H9 (cell line): ENCODE measurements around the gene RAB1A. TPM values are rescaled to one million over a fixed set of nuclear protein-coding genes. Genes with fewer than 3 reads are reported as not detected.
A peak's percentile ranks its signal among the peaks of the same experiment; 100 is the strongest.

Experiments used
- DNase-seq: peaks from one replicate; pipeline ENCODE4 v3.0.0-alpha.2; 2017
- H2AFZ ChIP-seq: one replicate; pipeline ENCODE4 v1.6.1; 2013; ENCODE audit warnings: mild to moderate bottlenecking, low read length, control low read depth, moderate library complexity
- H2AK5ac ChIP-seq: 2 replicates; pipeline ENCODE4 v1.6.1; 2013; ENCODE audit warnings: low read length, control low read depth, mixed read lengths; ENCODE audit not compliant: insufficient read length
- H2BK120ac ChIP-seq: one replicate; pipeline ENCODE4 v1.6.1; 2013; ENCODE audit warnings: low read depth, mild to moderate bottlenecking, low read length, control low read depth, inconsistent platforms; ENCODE audit not compliant: poor library complexity, severe bottlenecking
- H2BK12ac ChIP-seq: 2 replicates; pipeline ENCODE4 v1.6.1; 2013; ENCODE audit warnings: low read length, control low read depth, mixed read lengths, low read depth; ENCODE audit not compliant: insufficient read length
- H2BK15ac ChIP-seq: 2 replicates; pipeline ENCODE4 v1.6.1; 2013; ENCODE audit warnings: low read depth, low read length, control low read depth
- H2BK20ac ChIP-seq: one replicate; pipeline ENCODE4 v1.6.1; 2013; ENCODE audit warnings: low read depth, mild to moderate bottlenecking, low read length, control low read depth, inconsistent platforms; ENCODE audit not compliant: poor library complexity, severe bottlenecking
- H2BK5ac ChIP-seq: 2 replicates; pipeline ENCODE4 v1.6.1; 2013; ENCODE audit warnings: low read length, control low read depth, mixed read lengths; ENCODE audit not compliant: insufficient read length
- H3K14ac ChIP-seq: 2 replicates; pipeline ENCODE4 v1.6.1; 2013; ENCODE audit warnings: low read length, control low read depth; ENCODE audit not compliant: insufficient read depth
- H3K18ac ChIP-seq: 2 replicates; pipeline ENCODE4 v1.6.1; 2013; ENCODE audit warnings: low read depth, mild to moderate bottlenecking, mixed read lengths, low read length, control low read depth; ENCODE audit not compliant: insufficient read length
- H3K23ac ChIP-seq: 2 replicates; pipeline ENCODE4 v1.6.1; 2013; ENCODE audit warnings: low read length, control low read depth, mixed read lengths, low read depth; ENCODE audit not compliant: insufficient read length
- H3K23me2 ChIP-seq: 2 replicates; pipeline ENCODE4 v1.6.1; 2013; ENCODE audit warnings: low read depth, mild to moderate bottlenecking, mixed read lengths, low read length, control low read depth; ENCODE audit not compliant: insufficient read length, poor library complexity, severe bottlenecking
- H3K27ac ChIP-seq: 2 replicates; pipeline ENCODE4 v1.5.1; 2013; ENCODE audit warnings: low read length, control low read depth, mixed read lengths, low read depth; ENCODE audit not compliant: insufficient read length
- H3K27me3 ChIP-seq: 2 replicates; pipeline ENCODE4 v1.6.1; 2013; ENCODE audit warnings: low read length, control low read depth, inconsistent platforms; ENCODE audit not compliant: insufficient read depth
- H3K4ac ChIP-seq: 2 replicates; pipeline ENCODE4 v1.6.1; 2013; ENCODE audit warnings: low read depth, mild to moderate bottlenecking, control low read depth, inconsistent platforms, low read length, moderate library complexity
- H3K4me1 ChIP-seq: 2 replicates; pipeline ENCODE4 v1.6.1; 2013; ENCODE audit warnings: low read length, control low read depth, inconsistent platforms; ENCODE audit not compliant: insufficient read depth
- H3K4me2 ChIP-seq: 2 replicates; pipeline ENCODE4 v1.6.1; 2013; ENCODE audit warnings: low read length, control low read depth, mixed read lengths; ENCODE audit not compliant: insufficient read length, insufficient read depth
- H3K56ac ChIP-seq: 2 replicates; pipeline ENCODE4 v1.6.1; 2013; ENCODE audit warnings: low read depth, mild to moderate bottlenecking, mixed read lengths, low read length, control low read depth; ENCODE audit not compliant: insufficient read length
- H3K79me1 ChIP-seq: 2 replicates; pipeline ENCODE4 v1.6.1; 2013; ENCODE audit warnings: low read depth, mild to moderate bottlenecking, moderate library complexity, low read length, control low read depth, inconsistent platforms; ENCODE audit not compliant: insufficient read depth, poor library complexity, severe bottlenecking
- H3K79me2 ChIP-seq: 2 replicates; pipeline ENCODE4 v1.6.1; 2013; ENCODE audit warnings: low read length, control low read depth, inconsistent platforms; ENCODE audit not compliant: insufficient read depth
- H3K9ac ChIP-seq: 2 replicates; pipeline ENCODE4 v1.6.1; 2013; ENCODE audit warnings: low read length, control low read depth, mixed read lengths; ENCODE audit not compliant: insufficient read length; ENCODE audit errors: extremely low read depth
- H3K9me3 ChIP-seq: one replicate; pipeline ENCODE4 v1.6.1; 2013; ENCODE audit warnings: low read depth, low read length, inconsistent platforms; ENCODE audit not compliant: control insufficient read depth
- H3T11ph ChIP-seq: one replicate; pipeline ENCODE4 v1.6.1; 2013; ENCODE audit warnings: mild to moderate bottlenecking, low read length, control low read depth, inconsistent platforms
- H4K20me1 ChIP-seq: one replicate; pipeline ENCODE4 v1.6.1; 2013; ENCODE audit not compliant: control insufficient read depth, insufficient read length, insufficient read depth
- H4K5ac ChIP-seq: 2 replicates; pipeline ENCODE4 v1.6.1; 2013; ENCODE audit warnings: low read depth, mild to moderate bottlenecking, mixed read lengths, low read length, control low read depth; ENCODE audit not compliant: insufficient read length
- H4K8ac ChIP-seq: replicated peaks from 2 replicates; pipeline ENCODE4 v1.6.1; 2013; ENCODE audit warnings: low read length, control low read depth, mixed read lengths, low read depth; ENCODE audit not compliant: insufficient read length
- H4K91ac ChIP-seq: 2 replicates; pipeline ENCODE4 v1.6.1; 2013; ENCODE audit warnings: low read depth, mild to moderate bottlenecking, moderate library complexity, mixed read lengths, low read length, control low read depth; ENCODE audit not compliant: insufficient read length
- H3K27ac Mint-ChIP-seq, 3 experiments: 2 replicates in 2 of 3; 3 replicates in 1 of 3; pipeline ENCODE4 v1.8.0; 2020 to 2021; ENCODE audit warnings: mixed read lengths in 3 of 3, mild to moderate bottlenecking in 1 of 3, moderate library complexity in 1 of 3
- H3K27me3 Mint-ChIP-seq: 2 replicates; pipeline ENCODE4 v1.8.0; 2021; ENCODE audit warnings: low read depth, mild to moderate bottlenecking, moderate library complexity, mixed read lengths
- H3K36me3 Mint-ChIP-seq, 3 experiments: 2 replicates in 2 of 3; 3 replicates in 1 of 3; pipeline ENCODE4 v1.8.0; 2020 to 2021; ENCODE audit warnings: low read depth in 3 of 3, mixed read lengths in 3 of 3; ENCODE audit not compliant: insufficient read depth in 1 of 3
- H3K4me1 Mint-ChIP-seq, 2 experiments: 2 replicates each; pipeline ENCODE4 v1.8.0; 2020; ENCODE audit warnings: mixed read lengths in 2 of 2
- H3K4me3 Mint-ChIP-seq, 2 experiments: 2 replicates in 1 of 2; 3 replicates in 1 of 2; pipeline ENCODE4 v1.8.0; 2020 to 2021; ENCODE audit warnings: mild to moderate bottlenecking in 2 of 2, mixed read lengths in 2 of 2, moderate library complexity in 1 of 2
- H3K9me3 Mint-ChIP-seq, 2 experiments: 2 replicates in 1 of 2; 3 replicates in 1 of 2; pipeline ENCODE4 v1.8.0; 2020; ENCODE audit warnings: mild to moderate bottlenecking in 2 of 2, mixed read lengths in 2 of 2, moderate library complexity in 1 of 2
- WGBS: extraction: QIAGEN DNeasy Blood & Tissue Kit; methylation state at CpG from one replicate; pipeline ENCODE4 v1.1.7; 2013; ENCODE audit warnings: missing lambda C conversion rate, low lambda C conversion rate, mixed read lengths; ENCODE audit not compliant: insufficient read length; ENCODE audit errors: extremely low coverage; 5-methylcytosine and 5-hydroxymethylcytosine counted together
- total RNA-seq: library from RNA; stranded (reverse); gene quantifications from 2 replicates; pipeline ENCODE4 v1.2.1, GENCODE V29; 2021
- TF ChIP-seq, protein P1 (sequence below): fragments of 200-600 bp; sonication (generic); conservative IDR thresholded peaks from 3 replicates; pipeline ENCODE4 v1.8.0; 2021; ENCODE audit warnings: antibody characterized with exemption, mild to moderate bottlenecking

RAB1A gene
- total RNA-seq, 1 experiment from 2014 or later = 112 TPM

DNA sequence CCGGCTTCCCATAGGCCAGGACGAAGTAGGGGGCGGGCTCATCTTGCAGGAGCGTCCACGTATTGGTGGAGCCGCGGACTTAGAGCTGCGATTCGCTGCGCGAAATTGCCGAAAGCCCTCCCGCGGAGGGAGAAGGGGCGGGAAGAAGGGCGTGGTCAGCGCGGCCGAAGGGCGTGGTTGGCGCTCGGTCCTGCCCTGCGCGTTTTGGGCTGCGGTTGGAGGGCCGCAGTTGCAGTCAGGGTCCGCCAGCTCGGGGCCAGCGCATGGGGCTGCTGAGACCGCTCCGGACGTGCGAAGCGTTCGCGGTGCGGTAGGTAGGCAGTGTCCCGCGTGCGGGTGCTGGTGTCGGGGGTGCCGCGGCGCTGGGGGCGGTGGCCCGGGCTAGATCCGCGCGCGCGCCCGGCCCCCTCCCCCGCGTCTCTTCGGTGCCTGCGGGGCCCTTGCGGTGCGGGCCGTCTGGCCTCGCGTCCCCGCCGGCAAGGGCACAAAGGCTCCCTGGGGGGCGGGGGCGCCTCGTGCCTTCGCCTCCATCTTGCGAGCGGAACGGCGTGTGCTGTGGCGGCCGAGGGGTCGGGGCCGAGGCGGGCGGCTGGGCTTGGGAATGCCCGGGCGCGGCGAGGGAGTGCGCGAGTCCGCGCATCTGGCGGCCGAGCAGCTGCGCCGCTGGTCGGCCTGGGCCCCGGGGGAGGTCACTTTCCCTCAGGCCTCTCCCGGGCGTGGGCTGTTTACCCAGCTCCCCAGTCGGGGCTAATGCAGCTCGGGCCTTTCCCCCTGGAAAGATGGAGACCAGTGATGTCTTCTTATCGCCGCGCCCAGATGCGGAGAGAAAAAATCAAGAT, 73.5 kb downstream of the RAB1A start, which contains the start of gene CEP68:
Gene CEP68, plus strand, starts transcription at position 202 of the 839 bp plus-strand sequence. CDS start 13,029 bp downstream, outside the sequence.
- Histone ChIP-seq H3K56ac (no peak within 1 kb of the TSS), H4K91ac (no peak within 1 kb of the TSS), H3K14ac (peak within 1 kb of the TSS; percentile 87), H2AK5ac (no peak within 1 kb of the TSS), H3K4me1 (no peaks in the 10 kb centered on the region), H2BK20ac (no peak within 1 kb of the TSS), H3K27ac (no peak within 1 kb of the TSS), H2BK12ac (no peak within 1 kb of the TSS), H3K79me2 (peaks cover 8% of the 10 kb centered on the region), H3K79me1 (peaks cover 3% of the 10 kb centered on the region), H3K9me3 (no peaks in the 10 kb centered on the region), H3K23ac (no peak within 1 kb of the TSS), H3T11ph (peak within 1 kb of the TSS; percentile 68), H3K4me2 (peak within 1 kb of the TSS; percentile 87), H2AFZ (no peak within 1 kb of the TSS), H4K20me1 (no peaks in the 10 kb centered on the region), H3K9ac (peak within 1 kb of the TSS; percentile 68), H3K23me2 (peaks cover 6% of the 10 kb centered on the region), H2BK15ac (no peak within 1 kb of the TSS), H2BK5ac (no peak within 1 kb of the TSS), H4K5ac (no peak within 1 kb of the TSS), H3K4ac (no peak within 1 kb of the TSS; the same call in 1 of the 2 replicates), H2BK120ac (no peak within 1 kb of the TSS), H4K8ac (no peak within 1 kb of the TSS), H3K18ac (peak within 1 kb of the TSS; percentile 27), H3K27me3 (no peaks in the 10 kb centered on the region)
- no CpG with 5 or more reads among the region's 99 CpGs for WGBS
- TF ChIP-seq, protein P1, sequence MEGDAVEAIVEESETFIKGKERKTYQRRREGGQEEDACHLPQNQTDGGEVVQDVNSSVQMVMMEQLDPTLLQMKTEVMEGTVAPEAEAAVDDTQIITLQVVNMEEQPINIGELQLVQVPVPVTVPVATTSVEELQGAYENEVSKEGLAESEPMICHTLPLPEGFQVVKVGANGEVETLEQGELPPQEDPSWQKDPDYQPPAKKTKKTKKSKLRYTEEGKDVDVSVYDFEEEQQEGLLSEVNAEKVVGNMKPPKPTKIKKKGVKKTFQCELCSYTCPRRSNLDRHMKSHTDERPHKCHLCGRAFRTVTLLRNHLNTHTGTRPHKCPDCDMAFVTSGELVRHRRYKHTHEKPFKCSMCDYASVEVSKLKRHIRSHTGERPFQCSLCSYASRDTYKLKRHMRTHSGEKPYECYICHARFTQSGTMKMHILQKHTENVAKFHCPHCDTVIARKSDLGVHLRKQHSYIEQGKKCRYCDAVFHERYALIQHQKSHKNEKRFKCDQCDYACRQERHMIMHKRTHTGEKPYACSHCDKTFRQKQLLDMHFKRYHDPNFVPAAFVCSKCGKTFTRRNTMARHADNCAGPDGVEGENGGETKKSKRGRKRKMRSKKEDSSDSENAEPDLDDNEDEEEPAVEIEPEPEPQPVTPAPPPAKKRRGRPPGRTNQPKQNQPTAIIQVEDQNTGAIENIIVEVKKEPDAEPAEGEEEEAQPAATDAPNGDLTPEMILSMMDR = no peak
- DNase-seq = peak; percentile 98
- Mint-ChIP-seq H3K27ac (peak within 1 kb of the TSS in 2 of 3 experiments; percentile 53 to 95; a peak in 5 of 7 replicates), H3K27me3 (peaks cover 8% of the 10 kb centered on the region; the same call in 1 of the 2 replicates), H3K4me1 (peaks cover 17 to 40% of the 10 kb centered on the region in 2 experiments), H3K36me3 (peaks cover 5 to 11% (median 9%) of the 10 kb centered on the region in 3 experiments), H3K9me3 (peaks cover 0 to 4% of the 10 kb centered on the region in 2 experiments; a peak in 1 of 5 replicates), H3K4me3 (peak within 1 kb of the TSS; percentile 92 to 93)
